ENCODE measurements around the gene MAP3K7.

The MAP3K7 gene

GRCh38 chr6:90478789-90479602 lies 107.9 kb downstream of the MAP3K7 start:
- no peaks in the 10 kb centered on the region for H3K36me3 ChIP-seq (ENCODE audit: insufficient read depth, low read length)
- H3K27ac ChIP-seq (ENCODE audit: low read depth, low read length) = no peak overlapping the region
- no peak overlapping the region for H3K9ac ChIP-seq (ENCODE audit: low read length)
- H3K9me3 ChIP-seq (ENCODE audit: low read length) = no peaks in the 10 kb centered on the region
- H3K27me3 ChIP-seq (ENCODE audit: control insufficient read depth in 1 of 2, insufficient read depth in 2 of 2, low read length in 2 of 2) = no peaks in the 10 kb centered on the region
- H3K4me1 ChIP-seq (ENCODE audit: insufficient read depth, low read length) = peaks cover 6% of the 10 kb centered on the region
- H3K4me3 ChIP-seq (ENCODE audit: low read depth in 1 of 2, low read length in 2 of 2) = no peak overlapping the region

- no peaks in the 10 kb centered on the region for H3K27me3 ChIP-seq (ENCODE audit: control insufficient read depth in 1 of 2, insufficient read depth in 2 of 2, low read length in 2 of 2)
- H3K9ac ChIP-seq (ENCODE audit: low read length) = no peak overlapping the region
- H3K9me3 ChIP-seq (ENCODE audit: low read length) = no peaks in the 10 kb centered on the region
- no peaks in the 10 kb centered on the region for H3K36me3 ChIP-seq (ENCODE audit: insufficient read depth, low read length)
- H3K27ac ChIP-seq (ENCODE audit: low read depth, low read length) = no peak overlapping the region
- H3K4me1 ChIP-seq (ENCODE audit: insufficient read depth, low read length) = peaks cover 6% of the 10 kb centered on the region
- H3K4me3 ChIP-seq (ENCODE audit: low read depth in 1 of 2, low read length in 2 of 2) = no peak overlapping the region
Observed at GRCh38 chr6:90478278-90478677, 108.6 kb downstream of the MAP3K7 start.

GRCh38 chr6:90477366-90477765 lies 109.5 kb downstream of the MAP3K7 start:
- H3K9ac ChIP-seq (ENCODE audit: low read length) = no peak overlapping the region
- H3K27me3 ChIP-seq (ENCODE audit: control insufficient read depth in 1 of 2, insufficient read depth in 2 of 2, low read length in 2 of 2) = no peaks in the 10 kb centered on the region
- H3K36me3 ChIP-seq (ENCODE audit: insufficient read depth, low read length) = no peaks in the 10 kb centered on the region
- no peak overlapping the region for H3K4me3 ChIP-seq (ENCODE audit: low read depth in 1 of 2, low read length in 2 of 2)
- no peaks in the 10 kb centered on the region for H3K9me3 ChIP-seq (ENCODE audit: low read length)
- H3K4me1 ChIP-seq (ENCODE audit: insufficient read depth, low read length) = peaks cover 6% of the 10 kb centered on the region
- H3K27ac ChIP-seq (ENCODE audit: low read depth, low read length) = no peak overlapping the region

GRCh38 chr6:90472716-90473115 lies 114.2 kb downstream of the MAP3K7 start:
- H3K9me3 ChIP-seq (ENCODE audit: low read length) = no peaks in the 10 kb centered on the region
- no peak overlapping the region for H3K27ac ChIP-seq (ENCODE audit: low read depth, low read length)
- H3K4me3 ChIP-seq (ENCODE audit: low read depth in 1 of 2, low read length in 2 of 2) = no peak overlapping the region

GRCh38 chr6:90471263-90471662 lies 115.6 kb downstream of the MAP3K7 start:
- H3K9me3 ChIP-seq (ENCODE audit: low read length) = no peaks in the 10 kb centered on the region
- no peak overlapping the region for H3K4me3 ChIP-seq (ENCODE audit: low read depth in 1 of 2, low read length in 2 of 2)
- H3K27ac ChIP-seq (ENCODE audit: low read depth, low read length) = no peak overlapping the region
- no peak overlapping the region for H3K9ac ChIP-seq (ENCODE audit: low read length)
- no peaks in the 10 kb centered on the region for H3K27me3 ChIP-seq (ENCODE audit: control insufficient read depth in 1 of 2, insufficient read depth in 2 of 2, low read length in 2 of 2)
- no peaks in the 10 kb centered on the region for H3K36me3 ChIP-seq (ENCODE audit: insufficient read depth, low read length)
- H3K4me1 ChIP-seq (ENCODE audit: insufficient read depth, low read length) = no peaks in the 10 kb centered on the region

More at GRCh38 chr6:90472716-90473115, 114.2 kb downstream of the MAP3K7 start:
- no peak overlapping the region for H3K9ac ChIP-seq (ENCODE audit: low read length)
- no peaks in the 10 kb centered on the region for H3K4me1 ChIP-seq (ENCODE audit: insufficient read depth, low read length)
- H3K27me3 ChIP-seq (ENCODE audit: control insufficient read depth in 1 of 2, insufficient read depth in 2 of 2, low read length in 2 of 2) = no peaks in the 10 kb centered on the region
- no peaks in the 10 kb centered on the region for H3K36me3 ChIP-seq (ENCODE audit: insufficient read depth, low read length)

GRCh38 chr6:90469906-90470305 lies 117.0 kb downstream of the MAP3K7 start:
- Histone ChIP-seq H3K27ac (ENCODE audit: low read depth, low read length) (no peak overlapping the region), H3K9ac (ENCODE audit: low read length) (no peak overlapping the region), H3K4me3 (ENCODE audit: low read depth in 1 of 2, low read length in 2 of 2) (no peak overlapping the region), H3K27me3 (ENCODE audit: control insufficient read depth in 1 of 2, insufficient read depth in 2 of 2, low read length in 2 of 2) (no peaks in the 10 kb centered on the region), H3K4me1 (ENCODE audit: insufficient read depth, low read length) (no peaks in the 10 kb centered on the region), H3K9me3 (ENCODE audit: low read length) (no peaks in the 10 kb centered on the region), H3K36me3 (ENCODE audit: insufficient read depth, low read length) (no peaks in the 10 kb centered on the region)

- Histone ChIP-seq H3K27ac (ENCODE audit: low read depth, low read length) (no peak overlapping the region), H3K9me3 (ENCODE audit: low read length) (no peaks in the 10 kb centered on the region)
Observed at GRCh38 chr6:90468859-90469258, 118.0 kb downstream of the MAP3K7 start.

GRCh38 chr6:90468080-90468479 lies 118.8 kb downstream of the MAP3K7 start:
- Histone ChIP-seq H3K27ac (ENCODE audit: low read depth, low read length) (no peak overlapping the region), H3K27me3 (ENCODE audit: control insufficient read depth in 1 of 2, insufficient read depth in 2 of 2, low read length in 2 of 2) (no peaks in the 10 kb centered on the region), H3K4me3 (ENCODE audit: low read depth in 1 of 2, low read length in 2 of 2) (no peak overlapping the region), H3K9me3 (ENCODE audit: low read length) (no peaks in the 10 kb centered on the region), H3K36me3 (ENCODE audit: insufficient read depth, low read length) (no peaks in the 10 kb centered on the region), H3K4me1 (ENCODE audit: insufficient read depth, low read length) (no peaks in the 10 kb centered on the region), H3K9ac (ENCODE audit: low read length) (no peak overlapping the region)

More at GRCh38 chr6:90468859-90469258, 118.0 kb downstream of the MAP3K7 start:
- Histone ChIP-seq H3K4me1 (ENCODE audit: insufficient read depth, low read length) (no peaks in the 10 kb centered on the region), H3K36me3 (ENCODE audit: insufficient read depth, low read length) (no peaks in the 10 kb centered on the region), H3K9ac (ENCODE audit: low read length) (no peak overlapping the region), H3K4me3 (ENCODE audit: low read depth in 1 of 2, low read length in 2 of 2) (no peak overlapping the region), H3K27me3 (ENCODE audit: control insufficient read depth in 1 of 2, insufficient read depth in 2 of 2, low read length in 2 of 2) (no peaks in the 10 kb centered on the region)

GRCh38 chr6:90467546-90467945 lies 119.3 kb downstream of the MAP3K7 start:
- Histone ChIP-seq H3K4me3 (ENCODE audit: low read depth in 1 of 2, low read length in 2 of 2) (no peak overlapping the region), H3K36me3 (ENCODE audit: insufficient read depth, low read length) (no peaks in the 10 kb centered on the region), H3K27me3 (ENCODE audit: control insufficient read depth in 1 of 2, insufficient read depth in 2 of 2, low read length in 2 of 2) (no peaks in the 10 kb centered on the region), H3K27ac (ENCODE audit: low read depth, low read length) (no peak overlapping the region), H3K9ac (ENCODE audit: low read length) (no peak overlapping the region), H3K4me1 (ENCODE audit: insufficient read depth, low read length) (no peaks in the 10 kb centered on the region), H3K9me3 (ENCODE audit: low read length) (no peaks in the 10 kb centered on the region)

GRCh38 chr6:90466154-90466940 lies 120.5 kb downstream of the MAP3K7 start:
- H3K9me3 ChIP-seq (ENCODE audit: low read length) = no peaks in the 10 kb centered on the region
- no peak overlapping the region for H3K4me3 ChIP-seq (ENCODE audit: low read depth in 1 of 2, low read length in 2 of 2)
- no peaks in the 10 kb centered on the region for H3K36me3 ChIP-seq (ENCODE audit: insufficient read depth, low read length)
- no peaks in the 10 kb centered on the region for H3K4me1 ChIP-seq (ENCODE audit: insufficient read depth, low read length)
- no peaks in the 10 kb centered on the region for H3K27me3 ChIP-seq (ENCODE audit: control insufficient read depth in 1 of 2, insufficient read depth in 2 of 2, low read length in 2 of 2)
- H3K27ac ChIP-seq (ENCODE audit: low read depth, low read length) = no peak overlapping the region
- H3K9ac ChIP-seq (ENCODE audit: low read length) = no peak overlapping the region

GRCh38 chr6:90465686-90466085 lies 121.2 kb downstream of the MAP3K7 start:
- Histone ChIP-seq H3K4me3 (ENCODE audit: low read depth in 1 of 2, low read length in 2 of 2) (no peak overlapping the region), H3K36me3 (ENCODE audit: insufficient read depth, low read length) (no peaks in the 10 kb centered on the region), H3K9me3 (ENCODE audit: low read length) (no peaks in the 10 kb centered on the region), H3K27ac (ENCODE audit: low read depth, low read length) (no peak overlapping the region), H3K9ac (ENCODE audit: low read length) (no peak overlapping the region), H3K4me1 (ENCODE audit: insufficient read depth, low read length) (no peaks in the 10 kb centered on the region), H3K27me3 (ENCODE audit: control insufficient read depth in 1 of 2, insufficient read depth in 2 of 2, low read length in 2 of 2) (no peaks in the 10 kb centered on the region)

All from muscle layer of colon (tissue), 2 donors.